Endothelial cell of umbilical vein (primary cell): Measurements from ENCODE around the gene NEK6. TPM values are rescaled to one million over a fixed set of nuclear protein-coding genes. Genes with fewer than 3 reads are reported as not detected.

Experiments
- BruUV-seq: library from RNA; stranded (reverse); fragments of 400-500 nt; replicated peaks from 2 replicates; lab custom pipeline; 2021; lab: Mats Ljungman, UMichigan
- CTCF ChIA-PET: fragments of 300-600, 350-600 bp; sonication (Branson Sonifier 250); formaldehyde crosslinking; loops from one replicate; lab custom pipeline; 2021; ENCODE audit warnings: antibody characterized with exemption, inconsistent platforms; lab: Charles Lee
- POLR2A ChIA-PET: fragments of 300-600, 350-600 bp; sonication (Branson Sonifier 250); formaldehyde crosslinking; loops from one replicate; lab custom pipeline; 2021; ENCODE audit warnings: antibody characterized with exemption, inconsistent platforms; lab: Charles Lee
- DNase-seq: peaks from one replicate; pipeline ENCODE4 v3.0.0-alpha.2; 2011; ENCODE audit warnings: low read depth, low spot score
- FAIRE-seq: peaks from 2 replicates; lab custom pipeline; 2011; peaks lifted over from hg19 to GRCh38; lab: Jason Lieb, UNC
- H2AFZ ChIP-seq: 2 replicates; pipeline ENCODE4 v1.6.0; 2012; ENCODE audit warnings: low read depth, low read length, control low read depth, inconsistent platforms
- H3K27ac ChIP-seq: 2 replicates; pipeline ENCODE4 v1.5.1; 2011; ENCODE audit warnings: low read depth, mild to moderate bottlenecking, control low read depth, low read length, moderate library complexity; ENCODE audit not compliant: insufficient read depth
- H3K27me3 ChIP-seq, 2 experiments: 2 replicates each; pipeline versions ENCODE4 v1.6.0 to v1.6.1; 2011; ENCODE audit warnings: low read length in 2 of 2, mixed read lengths in 1 of 2; ENCODE audit not compliant: control insufficient read depth in 2 of 2, insufficient read depth in 2 of 2
- H3K36me3 ChIP-seq, 2 experiments: 2 replicates in 1 of 2; 3 replicates in 1 of 2; pipeline ENCODE4 v1.5.1; 2011; ENCODE audit warnings: low read length in 2 of 2, mild to moderate bottlenecking in 1 of 2, moderate library complexity in 1 of 2; ENCODE audit not compliant: control insufficient read depth in 2 of 2, insufficient read depth in 2 of 2; ENCODE audit errors: extremely low read depth in 1 of 2
- H3K4me1 ChIP-seq: 3 replicates; pipeline ENCODE4 v1.5.1; 2011; ENCODE audit warnings: mild to moderate bottlenecking, low read length; ENCODE audit not compliant: control insufficient read depth, insufficient read depth; ENCODE audit errors: extremely low read depth
- H3K4me2 ChIP-seq: 2 replicates; pipeline ENCODE4 v1.6.1; 2011; ENCODE audit warnings: low read length, control low read depth, mixed read lengths; ENCODE audit not compliant: insufficient read depth
- H3K4me3 ChIP-seq, 3 experiments: fragments of 200-600 bp in 1 of 3; sonication (generic), shearing (Covaris generic) in 1 of 3; replicated peaks in 1 of 3; 2 replicates each; pipeline ENCODE4 v1.5.1; 2011 to 2016; ENCODE audit warnings: control low read depth in 3 of 3, low read length in 3 of 3, mild to moderate bottlenecking in 2 of 3, inconsistent platforms in 1 of 3, low read depth in 1 of 3, moderate library complexity in 1 of 3; ENCODE audit not compliant: insufficient read depth in 1 of 3
- H3K79me2 ChIP-seq: 2 replicates; pipeline ENCODE4 v1.6.0; 2012; ENCODE audit warnings: low read length, inconsistent platforms; ENCODE audit not compliant: control insufficient read depth, insufficient read depth
- H3K9ac ChIP-seq: replicated peaks from 2 replicates; pipeline ENCODE3; 2011; ENCODE audit warnings: low read length, control low read depth; ENCODE audit not compliant: insufficient read depth; ENCODE audit errors: extremely low read depth
- H3K9me1 ChIP-seq: replicated peaks from 3 replicates; pipeline ENCODE4 v1.6.0; 2011; ENCODE audit warnings: mild to moderate bottlenecking, low read length; ENCODE audit not compliant: control insufficient read depth, insufficient read depth; ENCODE audit errors: extremely low read depth
- H3K9me3 ChIP-seq: replicated peaks from 2 replicates; pipeline ENCODE4 v1.5.1; 2012; ENCODE audit warnings: low read length, inconsistent platforms; ENCODE audit not compliant: control insufficient read depth, insufficient read depth
- H4K20me1 ChIP-seq: replicated peaks from 2 replicates; pipeline ENCODE3; 2011; ENCODE audit warnings: mild to moderate bottlenecking, low read length; ENCODE audit not compliant: control insufficient read depth, insufficient read depth; ENCODE audit errors: extremely low read depth
- CTCF ChIP-seq, 2 donors: IDR thresholded peaks; 1 replicate in 1 of 2; 2 replicates in 1 of 2; pipeline ENCODE4 v1.5.1; 2011; ENCODE audit warnings: low read length in 2 of 2, mild to moderate bottlenecking in 2 of 2, moderate library complexity in 2 of 2, control low read depth in 1 of 2, inconsistent platforms in 1 of 2, low read depth in 1 of 2; ENCODE audit not compliant: insufficient read depth in 1 of 2; ENCODE audit errors: extremely low read depth in 1 of 2
- EZH2 ChIP-seq: IDR thresholded peaks from 2 replicates; pipeline ENCODE4 v1.6.1; 2012; ENCODE audit warnings: borderline replicate concordance, low read depth, mild to moderate bottlenecking, moderate library complexity, low read length, inconsistent platforms; ENCODE audit not compliant: severe bottlenecking
- FOS ChIP-seq: IDR thresholded peaks from 2 replicates; pipeline ENCODE4 v1.6.1; 2011; ENCODE audit warnings: mild to moderate bottlenecking, low read length, moderate library complexity, borderline replicate concordance; ENCODE audit not compliant: insufficient read depth
- GATA2 ChIP-seq: IDR thresholded peaks from 2 replicates; pipeline ENCODE4 v1.7.0; 2011; ENCODE audit warnings: low read depth, mild to moderate bottlenecking, moderate library complexity, mixed read lengths, low read length; ENCODE audit not compliant: insufficient read length, insufficient read depth
- JUN ChIP-seq: IDR thresholded peaks from 2 replicates; pipeline ENCODE4 v1.6.1; 2011; ENCODE audit warnings: borderline replicate concordance, low read depth; ENCODE audit not compliant: insufficient read length, insufficient read depth
- MAX ChIP-seq: IDR thresholded peaks from 2 replicates; pipeline ENCODE4 v1.6.1; 2011; ENCODE audit not compliant: insufficient read depth, insufficient read length
- MYC ChIP-seq: IDR thresholded peaks from one replicate; pipeline ENCODE4 v1.6.1; 2011; ENCODE audit warnings: mild to moderate bottlenecking, low read depth, low read length
- POLR2A ChIP-seq: IDR thresholded peaks from 2 replicates; pipeline ENCODE4 v1.6.1; 2012; ENCODE audit warnings: low read depth, mild to moderate bottlenecking, control low read depth, low read length
- POLR2AphosphoS5 ChIP-seq: IDR thresholded peaks from 2 replicates; pipeline ENCODE4 v1.6.1; 2012; ENCODE audit warnings: low read depth, mild to moderate bottlenecking, control low read depth, low read length, moderate library complexity; ENCODE audit not compliant: insufficient read depth
- dilution Hi-C: fragments of 300-500 bp; cut with MboI; formaldehyde crosslinking; loops from one replicate; pipeline ENCODE4 v1.15.0; 2019; ENCODE audit warnings: low sequenced_read_pairs; ENCODE audit not compliant: extremely low pct_ligation_motif_present
- intact Hi-C: fragments of 100-400 bp; cut with micrococcal nuclease; formaldehyde crosslinking; loops from one replicate; pipeline ENCODE4 v1.10.0; 2022
- polyA plus RNA-seq, 4 experiments: library from polyadenylated mRNA; depleted of rRNA in 3 of 4; stranded (reverse) in 3 of 4; unstranded in 1 of 4; fragments of >200 nt; gene quantifications; 2 replicates each; pipeline versions ENCODE4 v1.2.1 to v1.2.3, GENCODE V29; 2011 to 2012; ENCODE audit warnings: missing spikeins in 1 of 4
- total RNA-seq: library from RNA; stranded (reverse); gene quantifications from 2 replicates; pipeline ENCODE4 v1.2.3, GENCODE V29; 2021

The NEK6 gene
- total and polyA plus RNA-seq, 2 donors (not counting 3 experiments of a cell fraction or from before 2014, with no cell fraction given): 64.3 to 67.1 TPM

- Histone ChIP-seq H3K27me3 (no peaks in the 10 kb centered on the region), H2AFZ (no peak overlapping the region), H3K4me2 (no peak overlapping the region), H4K20me1 (no peaks in the 10 kb centered on the region), H3K27ac (no peak overlapping the region), H3K79me2 (peaks cover 7% of the 10 kb centered on the region), H3K9me1 (no peaks in the 10 kb centered on the region), H3K36me3 (peaks cover 10 to 59% of the 10 kb centered on the region in 2 experiments), H3K9me3 (no peaks in the 10 kb centered on the region), H3K4me1 (no peaks in the 10 kb centered on the region), H3K4me3 (no peak overlapping the region), H3K9ac (no peak overlapping the region)
- intact Hi-C loops (no loop called here), dilution Hi-C loops (no loop called here)
- BruUV-seq: no TSS peak
- ChIA-PET CTCF (interaction anchor here (0.7 kb wide), 1 partner anchor 223 kb away, joined by 3 read pairs; no protein-coding TSS in a partner anchor), POLR2A (no interaction called here)
- FAIRE-seq: no peak
- DNase-seq: no peak
- TF ChIP-seq JUN: no peak
- no peak for TF ChIP-seq EZH2
- no peak for TF ChIP-seq MYC
- no peak for TF ChIP-seq FOS
- no peak for TF ChIP-seq POLR2A
Measured at GRCh38 chr9:124349675-124350493, 92.1 kb downstream of the NEK6 start.

GRCh38 chr9:124350494-124351263 is 92.9 kb downstream of the NEK6 start:
- CTCF ChIA-PET: interaction anchor here (0.7 to 1.6 kb wide), 2 partner anchors 224 kb away, joined by 3 to 5 read pairs; no protein-coding TSS in a partner anchor

More at GRCh38 chr9:124350494-124351263, 92.9 kb downstream of the NEK6 start:
- POLR2A ChIA-PET: no interaction called here
- FAIRE-seq (no peak), DNase-seq (no peak)
- Histone ChIP-seq H2AFZ (no peak overlapping the region), H3K4me2 (no peak overlapping the region), H3K9ac (no peak overlapping the region), H3K79me2 (peaks cover 11% of the 10 kb centered on the region), H3K27me3 (no peaks in the 10 kb centered on the region), H3K4me1 (no peaks in the 10 kb centered on the region), H3K9me3 (no peaks in the 10 kb centered on the region), H3K27ac (no peak overlapping the region), H4K20me1 (no peaks in the 10 kb centered on the region), H3K4me3 (no peak overlapping the region), H3K36me3 (peaks cover 9 to 53% of the 10 kb centered on the region in 2 experiments), H3K9me1 (no peaks in the 10 kb centered on the region)
- BruUV-seq: no TSS peak
- intact Hi-C loops (no loop called here), dilution Hi-C loops (no loop called here)
- no peak for TF ChIP-seq MYC
- TF ChIP-seq GATA2: no peak
- TF ChIP-seq POLR2AphosphoS5: no peak
- TF ChIP-seq JUN: no peak
- no peak for TF ChIP-seq POLR2A
- no peak for TF ChIP-seq MAX
- TF ChIP-seq FOS: no peak
- TF ChIP-seq EZH2: no peak
- no peak for TF ChIP-seq CTCF (IDR thresholded peaks at IDR 0.05; ENCODE audit: extremely low read depth in 1 of 2, insufficient read depth in 1 of 2, low read depth in 1 of 2, low read length in 2 of 2)
